Measurements from ENCODE around the gene ST6GAL1. TPM values are rescaled to one million over a fixed set of nuclear protein-coding genes. Genes with fewer than 3 reads are reported as not detected.
"Not testable (repeated sequence)": the region's sequence is repeated elsewhere in the genome, so short reads cannot be mapped to it uniquely, and the experiment has no call there.

Gene ST6GAL1
- total and polyA plus RNA-seq, 4 experiments from 2014 or later, result 165 to 232 (median 197) TPM

DNA sequence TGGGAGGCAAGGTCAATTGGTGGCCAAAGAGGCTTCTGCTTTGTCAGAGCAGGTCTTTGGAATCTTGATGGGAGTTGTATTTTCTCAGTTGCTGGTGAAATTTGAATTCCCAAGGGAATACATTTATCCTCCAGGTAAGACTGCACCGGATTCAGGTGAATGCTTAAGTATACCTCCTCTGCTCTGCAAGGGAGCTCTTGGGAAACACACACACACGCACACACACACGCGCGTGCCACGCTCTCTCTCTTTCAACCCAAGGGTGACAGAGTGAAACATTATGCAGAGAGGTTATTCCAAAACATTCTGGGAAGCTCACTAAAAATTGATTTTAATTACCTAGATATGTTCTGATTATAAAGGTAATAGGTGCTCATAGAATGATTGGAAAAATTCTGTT lies 33.7 kb downstream of the ST6GAL1 start:
- no peak for DNase-seq
- intact Hi-C loops (cut with micrococcal nuclease), result no loop called here
- Mint-ChIP-seq H3K36me3 (peaks cover 31 to 64% of the 10 kb centered on the region in 2 donors), H3K27me3 (no peaks in the 10 kb centered on the region), H3K4me1 (peaks cover 41 to 82% (median 59%) of the 10 kb centered on the region in 4 donors), H3K4me3 (no peak overlapping the region), H3K27ac (peak overlapping the region in 4 of 7 donors; percentile 36 to 62 (median 48)), H3K9me3 (no peaks in the 10 kb centered on the region)
- Histone ChIP-seq H3K27me3 (ENCODE audit: insufficient read depth, low read length) (no peaks in the 10 kb centered on the region), H3K4me3 (ENCODE audit: low read length in 2 of 2) (no peak overlapping the region), H3K9me3 (ENCODE audit: control insufficient read depth in 1 of 2, low read length in 2 of 2) (no peaks in the 10 kb centered on the region), H3K36me3 (ENCODE audit: insufficient read depth, low read length) (peaks cover 37% of the 10 kb centered on the region), H3K27ac (ENCODE audit: low read depth, low read length) (no peak overlapping the region), H3K4me1 (ENCODE audit: insufficient read depth, low read length) (peaks cover 45% of the 10 kb centered on the region)
- POLR2A ChIA-PET (ENCODE audit: partially characterized antibody), result interaction anchor here (3.5 kb wide), 1 partner anchor 32 kb away, joined by 19 read pairs; the partner anchor contains the start of gene ST6GAL1
- CTCF ChIA-PET (ENCODE audit: partially characterized antibody), result interaction anchor here (0.9 kb wide), 1 partner anchor 33 kb away, joined by 5 read pairs; no protein-coding TSS in a partner anchor

DNA sequence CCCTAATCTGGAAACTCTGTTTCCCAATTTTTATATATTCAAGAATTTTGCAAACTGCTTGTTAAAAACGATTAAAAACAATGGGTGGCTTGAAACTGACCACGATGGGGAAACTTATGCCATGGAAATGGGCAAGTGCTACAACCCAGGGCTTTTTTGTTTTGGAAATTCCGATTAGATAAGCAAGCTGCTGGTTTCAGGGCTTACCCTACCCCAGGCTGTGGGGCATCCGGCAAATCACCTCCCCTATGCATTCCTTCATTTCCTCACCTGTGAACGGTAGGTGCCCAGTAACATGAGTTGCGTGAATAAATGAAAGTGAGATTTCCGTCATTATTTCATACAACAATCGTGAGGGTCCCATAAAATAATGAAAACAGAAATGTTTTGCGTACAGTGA lies 34.3 kb downstream of the ST6GAL1 start:
- H3K4me3 Mint-ChIP-seq, result no peak overlapping the region
- intact Hi-C loops (cut with micrococcal nuclease), result no loop called here
- H3K27ac Mint-ChIP-seq, result peak overlapping the region in 5 of 7 donors; percentile 20 to 72 (median 55)
- Histone ChIP-seq H3K27me3 (ENCODE audit: insufficient read depth, low read length) (no peaks in the 10 kb centered on the region), H3K36me3 (ENCODE audit: insufficient read depth, low read length) (peaks cover 37% of the 10 kb centered on the region), H3K27ac (ENCODE audit: low read depth, low read length) (no peak overlapping the region), H3K4me3 (ENCODE audit: low read length in 2 of 2) (no peak overlapping the region), H3K9me3 (ENCODE audit: control insufficient read depth in 1 of 2, low read length in 2 of 2) (no peaks in the 10 kb centered on the region), H3K4me1 (ENCODE audit: insufficient read depth, low read length) (peaks cover 40% of the 10 kb centered on the region)
- no peak for DNase-seq
- no peaks in the 10 kb centered on the region for H3K9me3 Mint-ChIP-seq
- no peaks in the 10 kb centered on the region for H3K27me3 Mint-ChIP-seq
- peaks cover 35 to 69% of the 10 kb centered on the region in 2 donors for H3K36me3 Mint-ChIP-seq
- ChIA-PET CTCF (ENCODE audit: partially characterized antibody) (interaction anchor here (0.9 to 3.0 kb wide), 2 partner anchors 33 to 115 kb away, joined by 5 to 17 read pairs; no protein-coding TSS in a partner anchor), POLR2A (ENCODE audit: partially characterized antibody) (interaction anchor here (3.5 kb wide), 1 partner anchor 33 kb away, joined by 19 read pairs; the partner anchor contains the start of gene ST6GAL1)
- peaks cover 41 to 81% (median 59%) of the 10 kb centered on the region in 4 donors for H3K4me1 Mint-ChIP-seq

DNA sequence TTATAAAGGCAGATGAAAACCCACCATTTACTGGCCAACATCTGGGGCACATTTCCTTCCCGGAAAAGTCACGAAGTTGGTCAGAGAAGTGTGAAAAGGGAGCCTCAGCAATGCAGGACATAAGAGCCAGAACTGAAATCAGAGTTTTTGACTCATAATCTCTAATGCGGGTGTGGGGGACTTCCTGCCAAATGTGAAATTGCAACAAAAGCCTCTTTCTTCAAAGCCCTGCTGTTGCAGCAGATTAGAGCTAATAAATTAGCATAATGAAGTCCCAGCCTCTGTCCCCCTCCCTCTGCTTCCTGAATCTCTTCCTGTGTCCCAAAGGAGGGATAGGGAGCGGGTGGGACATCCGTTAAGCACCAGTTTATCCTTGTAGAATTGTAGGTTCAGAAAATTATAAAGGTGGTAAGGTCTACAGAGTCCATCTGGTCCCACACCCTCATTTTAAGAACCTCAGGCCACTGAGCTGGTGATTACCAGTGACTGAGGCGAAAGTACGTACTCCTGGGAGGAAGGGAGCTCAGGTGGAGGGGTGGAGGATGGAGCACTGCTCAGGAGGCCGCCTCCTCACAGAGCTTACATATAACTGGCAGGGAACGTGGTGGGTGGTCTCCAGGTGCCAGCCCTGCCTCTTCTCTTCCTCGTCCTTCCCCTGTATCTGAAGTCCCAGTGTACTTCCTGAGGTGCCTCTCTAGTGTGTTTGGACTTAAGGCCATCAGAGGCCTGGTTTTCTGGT lies 35.0 kb downstream of the ST6GAL1 start:
- no peak overlapping the region for H3K4me3 Mint-ChIP-seq
- H3K4me1 Mint-ChIP-seq, result peaks cover 37 to 77% (median 55%) of the 10 kb centered on the region in 4 donors
- Histone ChIP-seq H3K4me3 (ENCODE audit: low read length in 2 of 2) (no peak overlapping the region), H3K27ac (ENCODE audit: low read depth, low read length) (no peak overlapping the region), H3K27me3 (ENCODE audit: insufficient read depth, low read length) (no peaks in the 10 kb centered on the region), H3K4me1 (ENCODE audit: insufficient read depth, low read length) (peaks cover 33% of the 10 kb centered on the region), H3K36me3 (ENCODE audit: insufficient read depth, low read length) (peaks cover 37% of the 10 kb centered on the region), H3K9me3 (ENCODE audit: control insufficient read depth in 1 of 2, low read length in 2 of 2) (no peaks in the 10 kb centered on the region)
- no peaks in the 10 kb centered on the region for H3K27me3 Mint-ChIP-seq
- CTCF ChIA-PET (ENCODE audit: partially characterized antibody), result interaction anchor here (1.2 to 3.0 kb wide), 3 partner anchors 82 to 116 kb away, joined by 3 to 17 read pairs (median 3); no protein-coding TSS in a partner anchor
- intact Hi-C loops (cut with micrococcal nuclease), result no loop called here
- peak overlapping the region in 6 of 7 donors; percentile 29 to 79 (median 54) for H3K27ac Mint-ChIP-seq
- H3K9me3 Mint-ChIP-seq, result no peaks in the 10 kb centered on the region
- POLR2A ChIA-PET (ENCODE audit: partially characterized antibody), result interaction anchor here (1.7 to 3.5 kb wide), 2 partner anchors 34 to 182 kb away, joined by 5 to 19 read pairs; partner anchors contain the start of genes EIF4A2 and ST6GAL1
- peaks cover 37 to 69% of the 10 kb centered on the region in 2 donors for H3K36me3 Mint-ChIP-seq
- DNase-seq, result no peak

DNA sequence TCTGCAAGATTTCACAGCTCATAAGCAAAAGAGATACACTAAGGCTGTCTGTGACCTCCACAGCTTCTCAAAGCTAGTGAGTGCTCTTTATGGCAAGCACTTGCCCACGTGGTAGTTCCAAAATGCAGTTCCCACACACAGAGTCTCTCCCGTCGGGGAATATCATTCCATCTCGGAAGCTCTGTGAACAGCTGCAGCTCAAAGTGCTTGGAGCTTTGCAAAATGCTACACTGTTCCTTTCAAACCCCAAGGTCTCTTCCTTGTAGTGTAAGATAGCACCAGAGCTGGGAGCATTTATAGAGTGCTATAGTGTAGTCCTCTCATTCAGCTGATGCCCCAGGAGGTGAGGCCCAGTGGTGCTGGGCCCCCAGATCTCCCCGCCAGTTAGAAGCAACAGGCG lies 36.1 kb downstream of the ST6GAL1 start:
- peaks cover 41% of the 10 kb centered on the region for H3K36me3 ChIP-seq (ENCODE audit: insufficient read depth, low read length)
- H3K4me1 ChIP-seq (ENCODE audit: insufficient read depth, low read length), result peaks cover 32% of the 10 kb centered on the region
- no peak for DNase-seq
- intact Hi-C loops (cut with micrococcal nuclease), result no loop called here
- H3K27ac ChIP-seq (ENCODE audit: low read depth, low read length), result no peak overlapping the region
- H3K27ac Mint-ChIP-seq, result peak overlapping the region in 5 of 7 donors; percentile 24 to 74 (median 43)
- no peaks in the 10 kb centered on the region for H3K27me3 Mint-ChIP-seq
- ChIA-PET POLR2A (ENCODE audit: partially characterized antibody) (interaction anchor here (1.2 to 3.5 kb wide), 4 partner anchors 35 to 183 kb away, joined by 3 to 19 read pairs (median 4); partner anchors contain the start of genes EIF4A2 and ST6GAL1), CTCF (ENCODE audit: partially characterized antibody) (interaction anchor here (0.6 to 3.0 kb wide), 4 partner anchors 12 to 117 kb away, joined by 3 to 17 read pairs (median 3); no protein-coding TSS in a partner anchor)
- peaks cover 32 to 77% (median 51%) of the 10 kb centered on the region in 4 donors for H3K4me1 Mint-ChIP-seq
- no peaks in the 10 kb centered on the region for H3K9me3 ChIP-seq (ENCODE audit: control insufficient read depth in 1 of 2, low read length in 2 of 2)
- no peak overlapping the region for H3K4me3 ChIP-seq (ENCODE audit: low read length in 2 of 2)
- no peak overlapping the region for H3K4me3 Mint-ChIP-seq
- H3K9me3 Mint-ChIP-seq, result no peaks in the 10 kb centered on the region
- H3K27me3 ChIP-seq (ENCODE audit: insufficient read depth, low read length), result no peaks in the 10 kb centered on the region
- peaks cover 38 to 75% of the 10 kb centered on the region in 2 donors for H3K36me3 Mint-ChIP-seq

DNA sequence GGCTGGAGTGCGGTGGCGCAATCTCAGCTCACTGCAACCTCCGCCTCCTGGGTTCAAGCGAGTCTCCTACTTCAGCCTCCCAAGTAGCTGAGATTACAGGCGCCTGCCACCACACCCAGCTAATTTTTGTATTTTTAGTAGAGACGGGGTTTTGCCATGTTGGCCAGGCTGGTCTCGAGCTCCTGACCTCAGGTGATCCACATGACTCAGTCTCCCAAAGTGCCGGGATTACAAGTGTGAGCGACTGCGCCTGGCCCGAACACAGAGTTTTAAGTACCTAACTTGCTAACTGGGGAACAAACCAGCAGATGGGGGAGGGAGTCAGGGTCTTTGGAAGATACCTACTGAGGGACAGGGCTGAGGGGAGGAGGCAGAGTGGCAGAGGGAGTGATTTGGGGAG lies 36.9 kb downstream of the ST6GAL1 start:
- peaks cover 45% of the 10 kb centered on the region for H3K36me3 ChIP-seq (ENCODE audit: insufficient read depth, low read length)
- intact Hi-C loops (cut with micrococcal nuclease); DNase-seq; H3K27me3 ChIP-seq (ENCODE audit: insufficient read depth, low read length); H3K4me3 ChIP-seq (ENCODE audit: low read length in 2 of 2); H3K9me3 ChIP-seq (ENCODE audit: control insufficient read depth in 1 of 2, low read length in 2 of 2); H3K27ac ChIP-seq (ENCODE audit: low read depth, low read length); H3K27me3 Mint-ChIP-seq; H3K4me3 Mint-ChIP-seq; H3K9me3 Mint-ChIP-seq: not testable (repeated sequence)
- POLR2A ChIA-PET (ENCODE audit: partially characterized antibody), result interaction anchor here (1.2 to 3.5 kb wide), 3 partner anchors 36 to 118 kb away, joined by 3 to 19 read pairs (median 3); partner anchors contain the start of gene ST6GAL1
- H3K36me3 Mint-ChIP-seq, result peaks cover 41 to 80% of the 10 kb centered on the region in 2 donors
- H3K27ac Mint-ChIP-seq, result peak overlapping the region; percentile 24 to 93 (median 75)
- peaks cover 24% of the 10 kb centered on the region for H3K4me1 ChIP-seq (ENCODE audit: insufficient read depth, low read length)
- CTCF ChIA-PET (ENCODE audit: partially characterized antibody), result interaction anchor here (3.0 kb wide), 1 partner anchor 118 kb away, joined by 17 read pairs; no protein-coding TSS in a partner anchor
- H3K4me1 Mint-ChIP-seq, result peaks cover 28 to 74% (median 45%) of the 10 kb centered on the region in 4 donors

DNA sequence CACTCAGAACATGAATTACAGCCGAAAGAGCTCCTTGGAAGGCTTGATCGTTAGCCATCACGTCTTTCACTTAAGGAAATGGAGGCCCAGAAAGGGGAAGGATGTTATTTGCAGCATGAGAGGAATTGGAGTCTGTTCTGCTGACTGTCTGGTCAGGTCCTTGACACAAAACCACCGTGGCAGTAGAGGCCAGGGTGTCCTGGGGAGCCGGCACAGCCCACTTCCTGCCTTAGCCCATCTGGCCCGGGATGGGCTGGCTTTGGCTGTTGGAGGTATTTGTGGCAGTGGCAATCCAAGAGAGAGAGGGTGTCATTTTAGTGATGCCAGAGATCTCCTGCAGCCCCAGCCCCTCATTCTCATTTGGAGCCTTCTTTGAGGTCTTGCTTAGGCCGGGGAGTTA lies 37.4 kb downstream of the ST6GAL1 start:
- H3K27ac ChIP-seq (ENCODE audit: low read depth, low read length), result no peak overlapping the region
- H3K36me3 ChIP-seq (ENCODE audit: insufficient read depth, low read length), result peaks cover 48% of the 10 kb centered on the region
- Mint-ChIP-seq H3K9me3 (no peaks in the 10 kb centered on the region), H3K4me3 (no peak overlapping the region), H3K4me1 (peaks cover 29 to 74% (median 45%) of the 10 kb centered on the region in 4 donors), H3K36me3 (peaks cover 45 to 83% of the 10 kb centered on the region in 2 donors), H3K27me3 (no peaks in the 10 kb centered on the region), H3K27ac (peak overlapping the region; percentile 24 to 93 (median 75))
- DNase-seq, result no peak
- H3K4me1 ChIP-seq (ENCODE audit: insufficient read depth, low read length), result peaks cover 22% of the 10 kb centered on the region
- H3K9me3 ChIP-seq (ENCODE audit: control insufficient read depth in 1 of 2, low read length in 2 of 2), result no peaks in the 10 kb centered on the region
- H3K27me3 ChIP-seq (ENCODE audit: insufficient read depth, low read length), result no peaks in the 10 kb centered on the region
- CTCF ChIA-PET (ENCODE audit: partially characterized antibody), result interaction anchor here (1.9 to 3.0 kb wide), 2 partner anchors 9 to 118 kb away, joined by 5 to 17 read pairs; no protein-coding TSS in a partner anchor
- POLR2A ChIA-PET (ENCODE audit: partially characterized antibody), result interaction anchor here (3.5 kb wide), 1 partner anchor 36 kb away, joined by 19 read pairs; the partner anchor contains the start of gene ST6GAL1
- intact Hi-C loops (cut with micrococcal nuclease), result no loop called here
- no peak overlapping the region for H3K4me3 ChIP-seq (ENCODE audit: low read length in 2 of 2)

Measured in CD4-positive, alpha-beta memory T cell (primary cell).